Thyroid gland (tissue), 4 donors: ENCODE measurements around the gene DNTT.

Experiments used
- POLR2A ChIP-seq, 2 donors: fragments of 450-650 bp; IDR thresholded peaks; one replicate each; pipeline ENCODE4 v1.6.1; 2017; ENCODE audit warnings: antibody characterized with exemption in 2 of 2, mild to moderate bottlenecking in 2 of 2, moderate library complexity in 1 of 2
- TF ChIP-seq, protein P1 (sequence below), 6 experiments: fragments of 200-600 bp in 3 of 6; fragments of 450-650 bp in 3 of 6; sonication (generic) in 3 of 6; IDR thresholded peaks; one replicate each; pipeline ENCODE4 v1.5.1; 2016 to 2019; ENCODE audit warnings: antibody characterized with exemption in 6 of 6, mild to moderate bottlenecking in 2 of 6, inconsistent platforms in 1 of 6, moderate library complexity in 1 of 6

DNA sequence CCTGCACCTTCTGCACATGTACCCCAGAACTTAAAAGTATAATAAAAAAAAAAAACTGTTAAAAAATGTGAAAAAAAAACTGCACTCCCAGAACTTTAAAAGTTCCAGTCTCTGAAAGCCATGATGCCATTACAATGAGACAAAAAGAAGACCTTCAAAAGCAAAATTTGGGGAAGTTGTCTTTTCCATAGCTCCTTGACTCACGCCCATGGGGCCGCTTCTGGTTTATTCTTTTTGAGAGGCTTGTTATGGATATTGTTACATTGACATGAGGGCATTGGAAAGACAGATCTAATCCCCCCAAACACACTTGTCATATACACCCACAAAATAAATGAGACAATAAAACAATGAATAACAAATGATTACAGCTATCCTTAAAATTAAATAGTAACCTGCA is 33.7 kb upstream of the DNTT start:
- TF ChIP-seq, protein P1, sequence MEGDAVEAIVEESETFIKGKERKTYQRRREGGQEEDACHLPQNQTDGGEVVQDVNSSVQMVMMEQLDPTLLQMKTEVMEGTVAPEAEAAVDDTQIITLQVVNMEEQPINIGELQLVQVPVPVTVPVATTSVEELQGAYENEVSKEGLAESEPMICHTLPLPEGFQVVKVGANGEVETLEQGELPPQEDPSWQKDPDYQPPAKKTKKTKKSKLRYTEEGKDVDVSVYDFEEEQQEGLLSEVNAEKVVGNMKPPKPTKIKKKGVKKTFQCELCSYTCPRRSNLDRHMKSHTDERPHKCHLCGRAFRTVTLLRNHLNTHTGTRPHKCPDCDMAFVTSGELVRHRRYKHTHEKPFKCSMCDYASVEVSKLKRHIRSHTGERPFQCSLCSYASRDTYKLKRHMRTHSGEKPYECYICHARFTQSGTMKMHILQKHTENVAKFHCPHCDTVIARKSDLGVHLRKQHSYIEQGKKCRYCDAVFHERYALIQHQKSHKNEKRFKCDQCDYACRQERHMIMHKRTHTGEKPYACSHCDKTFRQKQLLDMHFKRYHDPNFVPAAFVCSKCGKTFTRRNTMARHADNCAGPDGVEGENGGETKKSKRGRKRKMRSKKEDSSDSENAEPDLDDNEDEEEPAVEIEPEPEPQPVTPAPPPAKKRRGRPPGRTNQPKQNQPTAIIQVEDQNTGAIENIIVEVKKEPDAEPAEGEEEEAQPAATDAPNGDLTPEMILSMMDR (IDR thresholded peaks at IDR 0.05) = no peak
- TF ChIP-seq POLR2A (IDR thresholded peaks at IDR 0.05) = no peak
